IPS DF 4.7 (cell line): ENCODE measurements around the gene CNGA2.

ENCODE experiments used
- DNase-seq: peaks from one replicate; pipeline ENCODE4 v3.0.0-alpha.2; 2013; ENCODE audit warnings: low spot score; ENCODE audit errors: extremely low read depth

The CNGA2 gene

DNA sequence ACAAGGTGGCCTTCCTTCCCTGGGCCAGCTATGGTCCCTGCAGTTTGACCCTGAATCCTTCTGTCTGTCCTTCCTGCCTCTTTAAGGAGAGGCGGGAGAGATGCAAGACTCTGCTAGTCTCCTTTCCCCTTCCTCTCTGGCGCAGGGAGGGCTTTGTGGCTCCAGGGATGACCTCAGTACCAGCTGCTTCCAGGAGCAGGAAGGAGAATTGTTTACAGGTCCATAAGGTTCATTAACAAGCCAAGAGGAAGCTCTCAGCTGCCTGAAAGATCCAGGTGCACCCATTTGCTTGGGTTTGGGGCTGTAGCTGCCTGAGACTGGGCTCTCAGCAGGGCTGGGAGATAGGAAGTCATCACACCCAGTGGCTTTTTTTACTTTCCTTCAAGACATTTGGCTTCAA lies 22.8 kb upstream of the CNGA2 start:
- DNase-seq, result no peak

DNA sequence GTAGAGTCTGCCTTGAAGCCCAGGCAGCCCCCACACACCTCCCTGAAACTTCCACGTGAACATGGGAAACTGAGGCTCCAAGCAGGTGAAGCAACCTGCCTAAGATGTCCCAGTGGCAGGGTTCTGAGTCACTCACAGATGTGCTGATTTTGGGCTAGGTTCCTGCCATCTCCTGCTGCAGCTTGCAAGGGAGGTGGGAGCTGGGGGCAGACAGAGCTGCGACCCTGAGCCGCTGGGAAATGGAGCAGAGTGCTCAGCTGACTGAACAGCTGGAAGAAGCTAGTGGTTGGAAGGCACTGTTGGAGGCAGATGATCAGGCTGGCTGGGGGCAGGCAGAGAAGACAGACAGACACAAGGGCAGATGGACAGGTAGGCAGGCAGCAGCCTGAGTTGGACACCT lies 22.3 kb upstream of the CNGA2 start:
- no peak for DNase-seq

DNA sequence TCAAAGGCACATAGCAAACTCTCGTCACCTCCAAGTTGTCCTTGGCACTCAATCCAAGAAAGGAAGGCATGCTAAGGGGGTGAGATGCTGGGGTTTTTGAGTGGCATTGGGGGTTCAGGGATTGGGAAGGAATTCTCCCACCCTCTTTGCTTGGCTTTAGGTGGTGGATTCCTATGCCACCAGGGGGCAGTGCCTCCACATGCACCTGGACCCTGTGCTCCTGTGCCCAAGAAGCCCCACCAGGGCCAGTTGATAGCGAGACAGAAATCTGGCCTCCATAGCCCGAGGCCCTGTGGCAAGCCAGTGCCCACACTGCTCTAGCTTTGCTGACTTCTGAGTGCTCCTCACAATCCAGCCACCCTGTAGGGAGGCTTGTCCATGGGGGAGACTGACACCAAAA lies 20.7 kb upstream of the CNGA2 start:
- DNase-seq, result no peak

DNA sequence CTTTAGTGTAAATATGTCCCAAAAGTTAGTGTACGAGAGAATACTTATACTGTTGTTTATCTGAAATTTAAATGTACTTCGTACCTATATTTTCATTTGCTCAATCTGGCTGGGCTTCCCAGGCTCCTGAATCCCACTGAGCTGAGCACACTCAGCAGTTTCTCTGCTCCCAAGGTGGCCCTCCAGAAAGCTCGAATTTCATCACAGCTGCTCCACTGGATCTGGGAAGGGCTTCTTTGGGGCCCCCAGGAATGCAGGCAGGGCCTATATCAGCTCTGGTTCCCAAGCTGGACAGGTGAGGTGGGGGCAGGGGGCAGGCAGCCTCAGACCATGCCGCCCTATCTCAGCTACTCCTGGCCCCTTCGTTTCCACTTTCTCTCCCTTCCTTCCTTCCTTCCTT lies 20.2 kb upstream of the CNGA2 start:
- no peak for DNase-seq

DNA sequence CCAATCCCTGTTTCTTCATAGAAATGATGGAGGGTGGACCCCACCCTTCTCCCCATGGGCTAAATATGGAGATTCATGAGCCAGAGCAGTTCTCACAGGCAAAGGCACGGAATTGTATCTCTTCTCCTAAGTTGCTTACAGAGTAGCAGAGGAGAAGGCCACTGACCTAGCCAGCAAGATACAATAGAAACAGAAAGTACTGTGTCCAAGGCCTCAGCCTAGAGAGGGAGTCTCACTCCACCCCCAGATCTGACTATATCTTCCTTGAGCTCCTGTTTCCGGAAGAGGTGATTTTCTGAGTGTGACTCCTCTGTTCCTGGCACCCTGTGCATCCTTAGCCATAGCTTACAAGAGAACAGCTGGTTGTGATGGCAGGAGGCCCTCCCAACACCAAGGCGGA lies 18.8 kb upstream of the CNGA2 start, which contains the start of gene FATE1:
Gene FATE1, plus strand, starts transcription at position 284 of the 400 bp plus-strand sequence. Its CDS starts 85 bp downstream, at position 369.
- DNase-seq, result no peak

DNA sequence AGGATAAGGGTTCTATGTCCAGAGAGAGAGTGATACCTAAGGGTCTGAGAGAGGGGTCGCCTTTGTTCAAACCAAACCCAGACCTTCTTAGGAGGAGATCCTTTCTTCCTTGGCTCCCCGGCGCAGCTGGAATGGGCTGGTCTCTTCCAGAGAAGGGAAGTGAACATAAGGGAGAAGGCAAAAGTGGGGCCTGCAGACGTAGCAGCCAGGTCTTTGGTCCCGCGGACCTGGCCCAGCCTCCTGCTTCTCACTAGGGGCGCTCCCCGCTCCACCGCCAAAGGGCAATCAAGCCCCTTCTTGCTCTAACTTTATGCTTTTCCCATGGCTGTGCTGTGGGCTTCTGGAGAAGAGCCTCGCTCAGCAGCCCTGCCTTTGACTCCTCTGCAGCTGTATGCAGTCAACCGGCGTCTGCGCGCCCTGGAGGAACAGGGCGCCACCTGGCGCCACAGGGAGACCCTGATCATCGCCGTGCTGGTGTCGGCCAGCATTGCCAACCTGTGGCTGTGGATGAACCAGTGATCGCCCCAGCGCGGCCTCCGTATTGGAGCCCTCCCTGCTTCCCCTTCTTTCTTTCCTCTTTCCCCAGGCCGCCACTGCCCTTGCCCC lies 12.2 kb upstream of the CNGA2 start:
- DNase-seq, result no peak

DNA sequence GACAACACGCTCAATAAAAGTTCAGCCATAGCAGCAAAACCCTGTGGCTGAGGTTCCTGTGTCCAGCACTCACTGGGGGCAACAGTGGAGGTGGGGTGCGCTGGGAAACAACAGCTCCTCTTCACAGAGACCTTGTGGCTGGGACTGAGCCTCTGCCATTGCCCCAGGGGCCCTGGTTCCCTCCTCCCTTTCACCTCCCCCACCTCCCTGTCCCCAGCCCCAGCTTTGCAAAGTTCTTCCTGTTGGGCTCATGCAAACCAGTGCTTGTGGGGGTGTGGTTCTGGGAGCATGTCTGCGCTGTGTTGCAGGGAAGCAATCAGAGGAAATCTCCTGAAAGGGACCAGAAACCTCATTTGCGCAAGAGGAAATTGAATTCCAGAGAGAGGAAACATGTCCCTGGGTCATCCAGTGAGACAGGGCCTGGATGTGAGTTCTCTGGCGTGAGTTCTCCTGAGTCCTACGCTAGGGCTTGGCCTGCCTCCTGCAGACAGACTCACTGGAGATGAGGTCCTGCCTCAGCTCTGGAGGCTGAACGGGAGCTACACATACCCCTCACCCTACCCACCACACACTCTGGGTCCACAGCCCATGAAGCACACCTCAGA lies 11.3 kb upstream of the CNGA2 start:
- DNase-seq, result no peak

DNA sequence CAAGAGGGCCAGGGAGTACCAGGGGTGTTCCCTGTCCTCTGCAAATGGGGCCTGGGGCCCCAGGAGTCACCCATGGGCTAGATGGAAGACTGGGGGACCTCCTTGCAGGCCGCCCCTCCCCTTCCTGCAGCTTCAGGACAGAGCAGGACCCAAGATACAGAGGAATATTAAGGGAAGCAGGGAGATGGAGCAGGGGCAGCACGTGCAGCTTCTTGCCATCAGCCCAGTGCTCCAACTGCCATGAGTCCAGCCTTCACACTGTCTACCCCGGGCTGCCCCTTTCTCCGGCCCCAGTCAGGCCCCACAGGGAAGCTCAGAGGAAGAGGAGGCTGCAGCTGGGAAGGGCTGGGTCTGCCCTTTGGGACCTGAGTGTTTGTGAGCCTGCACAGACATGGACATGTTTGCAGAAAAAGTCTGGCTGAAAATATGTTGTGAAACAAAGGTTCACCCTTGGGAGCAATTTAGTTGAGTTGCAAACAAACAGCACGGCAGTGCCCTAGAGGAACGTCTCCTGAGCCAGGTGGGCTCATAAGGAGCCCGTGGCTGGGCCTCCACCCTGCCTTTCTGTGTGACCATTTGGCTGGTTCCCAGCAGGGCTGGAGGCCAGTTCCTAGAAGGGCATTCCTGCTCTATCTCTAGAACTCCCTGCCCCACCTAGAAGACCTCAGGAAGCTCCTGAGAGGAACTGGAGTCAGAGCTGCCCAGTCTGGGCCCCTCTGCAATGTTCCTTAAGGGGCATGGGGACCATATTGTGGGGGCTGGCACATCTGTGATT lies 9.8 kb upstream of the CNGA2 start:
- no peak for DNase-seq

DNA sequence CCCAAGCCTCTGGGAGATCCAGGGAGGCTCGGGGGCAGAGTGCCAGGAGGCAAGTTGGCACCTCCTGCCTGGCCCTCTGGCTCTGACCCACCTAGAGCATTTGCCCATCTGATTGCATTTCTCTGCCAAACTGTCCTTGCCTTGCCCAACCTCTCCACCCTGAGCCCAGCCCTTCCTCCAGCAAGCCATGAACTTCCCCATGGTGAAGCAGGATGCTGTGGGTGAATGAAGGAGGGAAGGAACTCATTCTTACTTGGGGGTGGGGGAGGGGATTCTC lies 9.3 kb upstream of the CNGA2 start:
- DNase-seq, result no peak

DNA sequence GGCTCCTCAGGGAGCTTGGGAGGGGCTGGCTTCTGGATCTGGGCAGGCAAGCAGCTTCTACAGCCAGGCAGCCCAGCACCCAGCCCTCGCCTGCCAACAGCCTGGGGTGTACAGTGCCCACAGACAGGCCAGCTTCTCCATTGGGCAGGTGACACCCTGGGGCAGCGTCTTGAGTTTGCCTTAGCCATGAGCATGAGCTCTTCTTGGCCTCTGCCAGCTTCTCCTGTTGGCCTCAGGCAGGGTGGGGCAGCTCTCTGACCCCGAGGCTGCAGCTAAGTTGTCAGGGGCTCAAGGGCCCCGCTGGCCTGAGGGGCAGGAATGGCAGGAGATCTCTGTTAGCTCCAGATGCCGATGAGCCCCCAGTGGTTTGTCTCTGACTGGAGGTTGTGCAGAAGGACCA lies 7.8 kb upstream of the CNGA2 start:
- no peak for DNase-seq

DNA sequence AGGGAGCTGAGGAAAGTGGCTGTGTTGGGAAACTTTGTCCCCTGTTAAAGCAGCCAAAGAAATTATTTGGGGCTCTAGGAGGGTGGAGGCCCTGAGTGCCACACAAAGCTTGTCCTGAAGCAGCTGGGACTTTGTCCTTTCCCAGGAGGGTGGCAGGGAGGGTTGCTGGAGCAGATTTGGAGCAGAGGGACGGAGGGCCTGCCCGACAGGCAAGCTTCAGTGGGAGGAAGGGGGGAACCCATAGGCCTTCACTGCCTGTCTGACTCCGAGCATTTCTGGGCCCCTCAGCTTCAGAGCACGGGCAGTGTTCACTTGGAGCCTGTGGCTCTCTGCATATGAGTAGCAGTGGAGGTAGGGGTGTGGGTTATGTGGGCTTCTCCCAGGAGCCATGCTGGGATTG lies 7.2 kb upstream of the CNGA2 start:
- no peak for DNase-seq

DNA sequence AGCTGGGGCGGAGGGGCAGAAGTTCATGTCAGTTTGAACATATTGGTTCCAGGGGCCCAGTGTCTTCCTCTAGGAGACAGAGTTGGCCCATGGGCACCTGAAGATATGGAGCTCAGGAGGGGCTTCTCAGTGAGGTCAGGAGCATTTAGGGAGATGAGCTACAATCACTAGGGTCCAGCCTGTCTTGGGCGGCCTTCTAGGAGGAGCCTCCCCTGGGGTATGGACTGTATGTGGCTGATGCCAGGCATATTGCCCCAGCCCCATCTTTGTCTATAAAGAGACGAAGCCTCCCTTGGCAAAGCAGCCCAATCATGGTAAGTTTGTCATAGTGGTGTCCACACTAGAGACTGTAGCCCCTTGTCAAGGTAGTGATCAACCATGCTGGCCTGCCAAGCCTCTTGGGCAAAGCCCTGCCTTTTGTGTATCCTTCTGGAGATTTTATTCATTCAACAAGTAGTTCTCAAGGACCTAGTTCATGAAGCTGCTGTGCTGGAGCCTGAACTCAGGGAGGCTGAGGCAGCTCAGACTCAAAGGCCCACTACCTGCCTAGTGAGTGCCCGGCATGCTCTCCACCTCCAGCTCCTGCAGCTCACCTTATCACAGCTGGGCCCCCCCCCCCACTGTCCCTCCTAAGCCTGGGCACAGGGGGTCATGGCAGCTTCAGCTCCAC lies 5.4 kb upstream of the CNGA2 start:
- DNase-seq, result no peak

DNA sequence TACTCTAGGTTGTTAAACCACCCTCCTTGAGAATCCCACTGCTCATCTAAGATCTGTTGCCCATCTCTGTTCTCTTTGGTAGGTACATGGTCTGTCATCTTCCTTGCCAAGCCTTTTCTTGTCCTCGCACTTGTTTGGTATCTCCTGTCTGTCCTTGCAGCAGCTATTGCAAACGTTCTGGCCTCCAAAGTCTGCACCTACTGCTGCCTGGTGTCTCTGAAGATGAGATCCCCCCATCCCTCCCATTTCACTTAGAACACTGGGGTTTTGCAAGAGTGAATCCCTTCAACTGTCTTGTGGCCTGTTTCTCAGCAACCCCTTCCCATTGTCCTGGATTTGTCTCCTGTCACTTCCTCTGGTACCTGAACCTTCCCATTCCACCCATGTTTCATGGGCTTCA lies 673 bp downstream of the CNGA2 start:
- no peak for DNase-seq

DNA sequence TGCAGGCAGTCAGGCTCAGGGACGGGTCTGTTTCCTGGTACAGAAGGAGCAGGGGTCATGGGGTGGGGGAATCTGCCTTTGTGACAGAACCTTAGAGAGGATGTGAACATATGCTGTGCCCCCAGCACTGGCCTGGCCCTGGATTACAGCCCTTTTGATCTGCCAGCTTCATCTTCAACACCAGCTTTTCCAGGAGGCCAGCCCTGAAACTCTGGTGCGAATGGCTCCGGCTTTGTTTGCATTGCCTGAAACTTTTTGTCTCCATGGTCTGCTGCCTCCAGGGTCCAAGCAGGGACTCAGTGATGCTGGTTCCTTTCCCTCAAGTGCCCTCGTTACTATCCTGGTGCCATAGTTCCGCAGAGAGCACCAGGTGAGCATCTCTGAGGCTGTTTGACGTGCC lies 2.1 kb downstream of the CNGA2 start:
- no peak for DNase-seq

DNA sequence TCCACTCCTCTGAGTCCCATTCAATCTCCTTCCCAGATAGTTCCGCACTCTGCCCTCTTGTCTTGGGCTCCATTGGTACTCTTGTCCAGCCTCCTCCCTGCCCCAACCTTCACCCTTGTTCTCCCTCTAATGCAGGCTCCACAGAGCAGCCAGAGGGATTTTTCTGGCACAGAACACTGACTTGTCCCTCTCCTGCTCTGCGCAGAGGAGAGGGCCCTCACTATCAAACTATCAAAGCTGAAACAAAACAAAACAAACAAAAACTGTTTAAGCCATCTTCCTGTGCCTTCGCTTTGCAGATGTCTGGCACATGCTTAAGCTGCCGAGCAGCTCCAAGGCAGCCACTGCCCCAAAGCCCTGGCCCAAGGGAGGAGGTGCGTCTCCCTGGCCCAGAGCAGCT lies 2.9 kb downstream of the CNGA2 start:
- DNase-seq, result no peak

DNA sequence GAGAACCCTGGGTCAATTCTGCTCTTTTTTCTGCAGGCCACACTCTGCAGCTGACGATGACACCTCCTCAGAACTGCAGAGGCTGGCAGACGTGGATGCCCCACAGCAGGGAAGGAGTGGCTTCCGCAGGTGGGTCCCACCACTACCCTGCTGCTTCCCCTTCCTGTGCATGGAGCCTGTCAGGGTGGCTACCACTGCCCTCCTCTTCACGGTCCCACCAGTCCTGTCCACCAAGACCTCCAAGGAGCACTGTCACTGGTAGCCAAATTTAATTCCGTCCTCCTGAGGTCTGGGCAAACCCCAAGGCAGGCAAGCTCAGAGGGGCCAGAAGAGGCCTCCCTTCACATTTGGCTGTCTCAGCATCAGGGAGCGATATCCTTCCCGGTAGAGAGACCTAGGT lies 4.2 kb downstream of the CNGA2 start:
- DNase-seq, result no peak

DNA sequence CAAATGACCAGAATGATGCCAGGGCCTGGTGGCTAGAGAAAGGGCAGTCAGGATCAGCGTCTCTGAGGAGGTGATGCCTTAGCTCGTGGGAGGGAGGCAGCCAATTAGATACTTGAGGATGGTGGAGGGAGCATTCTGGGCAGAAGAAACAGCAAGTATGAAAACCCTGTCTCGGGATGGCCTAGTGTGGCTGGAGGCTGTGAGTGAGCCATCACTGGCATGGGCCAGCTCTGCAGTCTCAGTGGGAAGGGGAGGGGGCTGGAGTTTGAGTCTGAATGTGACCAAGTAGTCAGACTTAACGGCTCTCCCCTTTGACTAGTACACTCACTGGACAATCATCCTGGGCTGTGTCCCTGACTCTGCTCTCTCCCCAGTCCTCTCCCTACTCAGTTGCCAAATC lies 7.1 kb downstream of the CNGA2 start:
- DNase-seq, result no peak

DNA sequence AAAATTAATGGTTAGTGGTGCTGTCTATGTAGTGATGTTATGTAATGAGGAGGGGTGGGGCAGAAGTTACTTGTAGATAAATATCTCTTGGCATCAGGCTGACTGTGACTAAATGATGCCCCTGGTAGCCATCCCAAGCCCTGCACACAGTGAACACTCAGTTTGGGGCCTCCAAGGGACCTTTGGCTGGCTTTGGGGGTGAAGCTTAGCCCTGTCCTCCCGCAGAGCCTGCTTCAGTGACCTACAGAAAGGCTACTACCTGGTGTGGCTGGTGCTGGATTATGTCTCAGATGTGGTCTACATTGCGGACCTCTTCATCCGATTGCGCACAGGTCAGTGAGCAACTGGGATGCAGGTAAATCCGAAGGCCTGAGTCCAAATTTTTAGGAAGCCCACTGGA lies 7.8 kb downstream of the CNGA2 start:
- DNase-seq, result no peak

DNA sequence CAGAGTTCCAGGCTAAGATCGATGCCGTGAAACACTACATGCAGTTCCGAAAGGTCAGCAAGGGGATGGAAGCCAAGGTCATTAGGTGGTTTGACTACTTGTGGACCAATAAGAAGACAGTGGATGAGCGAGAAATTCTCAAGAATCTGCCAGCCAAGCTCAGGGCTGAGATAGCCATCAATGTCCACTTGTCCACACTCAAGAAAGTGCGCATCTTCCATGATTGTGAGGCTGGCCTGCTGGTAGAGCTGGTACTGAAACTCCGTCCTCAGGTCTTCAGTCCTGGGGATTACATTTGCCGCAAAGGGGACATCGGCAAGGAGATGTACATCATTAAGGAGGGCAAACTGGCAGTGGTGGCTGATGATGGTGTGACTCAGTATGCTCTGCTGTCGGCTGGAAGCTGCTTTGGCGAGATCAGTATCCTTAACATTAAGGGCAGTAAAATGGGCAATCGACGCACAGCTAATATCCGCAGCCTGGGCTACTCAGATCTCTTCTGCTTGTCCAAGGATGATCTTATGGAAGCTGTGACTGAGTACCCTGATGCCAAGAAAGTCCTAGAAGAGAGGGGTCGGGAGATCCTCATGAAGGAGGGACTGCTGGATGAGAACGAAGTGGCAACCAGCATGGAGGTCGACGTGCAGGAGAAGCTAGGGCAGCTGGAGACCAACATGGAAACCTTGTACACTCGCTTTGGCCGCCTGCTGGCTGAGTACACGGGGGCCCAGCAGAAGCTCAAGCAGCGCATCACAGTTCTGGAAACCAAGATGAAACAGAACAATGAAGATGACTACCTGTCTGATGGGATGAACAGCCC lies 9.3 kb downstream of the CNGA2 start:
- DNase-seq, result no peak

DNA sequence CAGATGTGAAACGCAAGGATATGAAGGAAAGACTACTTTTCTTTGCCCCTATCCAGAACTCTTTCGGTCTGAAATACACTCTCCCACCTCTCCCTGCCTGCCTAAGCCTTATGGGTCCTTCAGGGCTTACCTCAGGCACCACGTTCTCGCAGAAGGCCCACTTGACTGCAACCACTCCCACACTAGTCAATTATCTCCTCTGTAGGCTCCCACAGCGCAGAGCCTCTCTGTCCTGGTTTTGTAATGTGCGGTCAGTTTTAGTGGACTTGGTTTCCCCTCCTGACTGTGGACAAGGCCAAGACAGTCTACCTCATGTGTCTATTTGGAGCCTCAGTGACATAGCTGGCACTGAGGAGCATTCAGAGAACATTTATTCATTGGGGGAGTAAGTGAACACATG lies 11.1 kb downstream of the CNGA2 start:
- DNase-seq, result no peak

DNA sequence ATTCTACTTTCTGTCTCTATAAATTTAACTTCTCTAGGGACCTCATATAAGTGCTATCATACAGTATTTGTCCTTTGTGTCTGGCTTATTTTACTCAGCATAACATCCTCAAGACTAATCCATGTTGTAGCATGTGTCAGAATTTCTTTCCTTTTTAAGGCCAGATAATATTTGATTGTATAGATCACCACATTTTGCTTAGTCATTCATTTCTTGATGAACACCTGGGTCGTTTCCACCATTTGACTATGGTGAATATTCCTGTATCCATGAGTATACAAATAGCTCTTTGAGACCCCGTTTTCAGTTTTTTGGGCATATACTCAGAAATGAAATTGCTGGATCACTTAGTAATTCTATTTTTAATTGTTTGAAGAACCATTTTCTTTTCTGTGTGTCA lies 12.0 kb downstream of the CNGA2 start:
- no peak for DNase-seq

DNA sequence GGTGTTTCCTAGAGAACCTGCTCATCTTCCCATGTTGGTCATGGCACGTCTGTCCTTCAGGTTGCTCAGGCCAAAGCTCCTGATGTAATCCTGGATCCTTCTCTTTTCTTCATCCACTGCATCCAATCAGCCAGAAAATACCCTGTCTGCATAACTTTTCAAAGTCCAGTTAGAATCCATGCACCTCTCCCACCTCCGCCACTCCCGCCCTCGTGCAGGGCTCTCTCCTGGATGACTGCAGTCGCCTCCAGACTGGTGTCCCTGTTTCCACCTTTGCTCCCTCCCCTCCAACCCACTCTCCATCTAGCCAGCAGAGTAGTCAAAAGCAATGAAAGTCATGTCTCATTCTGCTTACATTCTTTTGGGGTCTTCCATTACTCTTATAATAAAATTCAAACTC lies 16.0 kb downstream of the CNGA2 start:
- no peak for DNase-seq
